ENCODE data around the gene ELAVL3.

DNA sequence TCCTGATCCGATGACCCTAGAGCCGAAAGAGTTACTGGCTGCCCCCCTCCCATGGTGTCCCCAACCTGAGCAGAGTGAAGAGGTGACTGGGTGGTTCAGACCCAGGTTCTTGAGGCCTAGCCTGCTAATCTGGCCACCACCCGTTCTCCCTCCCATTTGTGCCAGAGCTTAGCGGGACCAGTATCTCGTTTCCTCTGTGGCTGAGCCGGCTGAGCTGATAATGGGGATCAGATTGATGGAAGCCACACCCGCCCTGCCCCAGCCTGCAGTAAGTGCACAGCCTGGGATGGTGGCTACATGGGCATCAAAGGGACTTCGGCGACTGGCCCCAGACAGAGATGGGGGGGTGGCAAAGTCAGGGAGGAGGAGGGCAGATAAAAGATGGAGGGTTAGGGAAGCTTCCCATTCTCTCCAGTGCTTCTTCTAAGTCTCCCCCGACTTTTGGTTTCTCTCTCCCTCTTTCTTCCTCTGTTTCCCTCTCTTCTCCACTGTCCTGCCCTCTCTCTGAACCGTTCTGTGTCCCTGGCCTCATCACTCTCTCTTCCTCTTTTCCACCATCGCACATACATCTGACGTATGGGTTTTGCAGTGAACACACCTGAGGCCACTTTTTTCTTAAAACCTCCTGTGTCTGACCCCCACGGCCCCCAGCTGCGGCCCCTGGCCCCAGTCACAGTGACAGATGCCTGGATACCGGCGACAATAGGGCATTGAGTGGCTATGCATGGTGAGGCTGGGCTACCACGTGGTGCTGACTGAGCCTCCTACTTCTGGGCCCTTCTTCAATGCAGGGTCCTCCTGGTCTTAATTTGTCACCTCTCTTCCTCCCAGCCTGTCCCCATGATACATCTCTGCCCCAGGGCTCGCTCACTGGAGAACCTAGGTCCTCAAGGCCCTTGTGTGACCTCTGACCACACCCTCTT lies 2.4 kb downstream of the ELAVL3 start:
- TF ChIP-seq, protein P1, sequence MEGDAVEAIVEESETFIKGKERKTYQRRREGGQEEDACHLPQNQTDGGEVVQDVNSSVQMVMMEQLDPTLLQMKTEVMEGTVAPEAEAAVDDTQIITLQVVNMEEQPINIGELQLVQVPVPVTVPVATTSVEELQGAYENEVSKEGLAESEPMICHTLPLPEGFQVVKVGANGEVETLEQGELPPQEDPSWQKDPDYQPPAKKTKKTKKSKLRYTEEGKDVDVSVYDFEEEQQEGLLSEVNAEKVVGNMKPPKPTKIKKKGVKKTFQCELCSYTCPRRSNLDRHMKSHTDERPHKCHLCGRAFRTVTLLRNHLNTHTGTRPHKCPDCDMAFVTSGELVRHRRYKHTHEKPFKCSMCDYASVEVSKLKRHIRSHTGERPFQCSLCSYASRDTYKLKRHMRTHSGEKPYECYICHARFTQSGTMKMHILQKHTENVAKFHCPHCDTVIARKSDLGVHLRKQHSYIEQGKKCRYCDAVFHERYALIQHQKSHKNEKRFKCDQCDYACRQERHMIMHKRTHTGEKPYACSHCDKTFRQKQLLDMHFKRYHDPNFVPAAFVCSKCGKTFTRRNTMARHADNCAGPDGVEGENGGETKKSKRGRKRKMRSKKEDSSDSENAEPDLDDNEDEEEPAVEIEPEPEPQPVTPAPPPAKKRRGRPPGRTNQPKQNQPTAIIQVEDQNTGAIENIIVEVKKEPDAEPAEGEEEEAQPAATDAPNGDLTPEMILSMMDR (IDR thresholded peaks at IDR 0.05), result no peak
- no peak for TF ChIP-seq POLR2A (IDR thresholded peaks at IDR 0.05)

Measured in lower leg skin (tissue), 3 donors.